ENCODE results near the gene EMC10. TPM values are rescaled to one million over a fixed set of nuclear protein-coding genes. Genes with fewer than 3 reads are reported as not detected.

EMC10 gene
- polyA plus RNA-seq, 2 of the 4 experiments (the other 2 are of a cell fraction) = 52.8 to 147 TPM

GRCh38 chr19:50506700-50507099 lies 30.4 kb downstream of the EMC10 start (continued):
- TF ChIP-seq PBX3 (IDR thresholded peaks at IDR 0.05) (no peak), ZFP36 (IDR thresholded peaks at IDR 0.05; ENCODE audit: borderline replicate concordance, partially characterized antibody) (no peak), ESRRA (IDR thresholded peaks at IDR 0.05; ENCODE audit: borderline replicate concordance, low read length) (no peak), KDM1A (IDR thresholded peaks at IDR 0.05; ENCODE audit: low read depth) (no peak)

GRCh38 chr19:50507376-50507775 lies 31.1 kb downstream of the EMC10 start:
- CTCF ChIA-PET = interaction anchor here (1.9 kb wide), 1 partner anchor 138 kb away, joined by 7 read pairs; no protein-coding TSS in a partner anchor
- TF ChIP-seq ELK1 (IDR thresholded peaks at IDR 0.05; ENCODE audit: low read depth, low read length) = no peak
- 0 out of 2 replicates have a peak, but pooled peaks have one; percentile 9 for TF ChIP-seq POLR2A (IDR thresholded peaks at IDR 0.05; ENCODE audit: low read length)
- H3K27ac ChIP-seq = no peak overlapping the region

GRCh38 chr19:50508843-50509190 lies 32.5 kb downstream of the EMC10 start:
- FAIRE-seq (no peak), DNase-seq (ENCODE audit: low read depth in 1 of 2, low spot score in 1 of 2) (no peak), ATAC-seq (no peak)
- H3K4me3 ChIP-seq = no peak overlapping the region
- ChIA-PET CTCF (interaction anchor here (1.6 to 2.0 kb wide), 4 partner anchors 30 to 140 kb away, joined by 3 to 11 read pairs (median 6); no protein-coding TSS in a partner anchor), POLR2A (interaction anchor here (0.6 kb wide), 1 partner anchor 18 kb away, joined by 3 read pairs; no protein-coding TSS in a partner anchor)
- H3K4me2 ChIP-seq = no peak overlapping the region
- 87% methylated on average over 3 of the region's 3 CpGs for WGBS (ENCODE audit: missing lambda C conversion rate)
- no peak overlapping the region for H3K27ac ChIP-seq
- TF ChIP-seq HOXB13 (CRISPR knock-in tag; IDR thresholded peaks at IDR 0.05; ENCODE audit: low read depth) (no peak), MYC (IDR thresholded peaks at IDR 0.05; ENCODE audit: borderline replicate concordance, low read length) (no peak)
- H3K4me1 ChIP-seq = peaks cover 12% of the 10 kb centered on the region; the same call in 2 of the 3 replicates
- no peaks in the 10 kb centered on the region for H3K9me3 ChIP-seq

More at GRCh38 chr19:50507376-50507775, 31.1 kb downstream of the EMC10 start:
- no peak for ATAC-seq
- H3K4me1 ChIP-seq = peaks cover 12% of the 10 kb centered on the region; the same call in 2 of the 3 replicates
- H3K4me3 ChIP-seq = no peak overlapping the region
- H3K9me3 ChIP-seq = no peaks in the 10 kb centered on the region
- POLR2A ChIA-PET = no interaction called here
- DNase-seq (ENCODE audit: low read depth in 1 of 2, low spot score in 1 of 2) = no peak
- WGBS (ENCODE audit: missing lambda C conversion rate) = 75% methylated on average over 8 of the region's 8 CpGs
- FAIRE-seq = no peak
- H3K4me2 ChIP-seq = no peak overlapping the region

GRCh38 chr19:50509366-50509765 lies 33.1 kb downstream of the EMC10 start:
- H3K4me1 ChIP-seq = peaks cover 12% of the 10 kb centered on the region; the same call in 2 of the 3 replicates
- H3K27ac ChIP-seq = no peak overlapping the region
- H3K4me3 ChIP-seq = no peak overlapping the region
- 87% methylated on average over 11 of the region's 11 CpGs for WGBS (ENCODE audit: missing lambda C conversion rate)
- CTCF ChIA-PET = interaction anchor here (0.6 to 4.3 kb wide), 8 partner anchors 28 to 483 kb away, joined by 3 to 28 read pairs (median 5); partner anchors contain the start of gene ZNF473
- ATAC-seq = no peak
- POLR2A ChIA-PET = interaction anchor here (0.6 kb wide), 1 partner anchor 17 kb away, joined by 3 read pairs; no protein-coding TSS in a partner anchor
- H3K9me3 ChIP-seq = no peaks in the 10 kb centered on the region
- no peak for FAIRE-seq
- H3K4me2 ChIP-seq = no peak overlapping the region
- no peak for DNase-seq (ENCODE audit: low read depth in 1 of 2, low spot score in 1 of 2)
- TF ChIP-seq JUNB (IDR thresholded peaks at IDR 0.05) (no peak), ATOH8 (CRISPR knock-in tag; IDR thresholded peaks at IDR 0.05; ENCODE audit: low read depth) (no peak), REST (IDR thresholded peaks at IDR 0.05) (no peak), PBX3 (IDR thresholded peaks at IDR 0.05) (no peak), HOXA7 (CRISPR knock-in tag; IDR thresholded peaks at IDR 0.05) (no peak)
